Activated CD8-positive, alpha-beta memory T cell treated with anti-CD3 and anti-CD28 coated beads for 4 hours (primary cell): Measurements from ENCODE around the gene LPCAT3.

Source experiments
- DNase-seq, 2 donors: peaks; one replicate each; pipeline ENCODE4 v3.0.0-alpha.2; 2020; ENCODE audit warnings: low read depth in 2 of 2

The LPCAT3 gene

GRCh38 chr12:6963791-6964413 is 54.4 kb downstream of the LPCAT3 start:
- DNase-seq: no peak

- no peak for DNase-seq
These were observed 55.1 kb downstream of the LPCAT3 start for GRCh38 chr12:6963016-6963731.

- no peak for DNase-seq
These were observed 55.8 kb downstream of the LPCAT3 start for GRCh38 chr12:6962285-6963015.

GRCh38 chr12:6961695-6962284 is 56.5 kb downstream of the LPCAT3 start:
- DNase-seq: no peak

GRCh38 chr12:6961278-6961694 is 57.0 kb downstream of the LPCAT3 start:
- peak; percentile 93 to 96 for DNase-seq

GRCh38 chr12:6960593-6961277 is 57.5 kb downstream of the LPCAT3 start:
- no peak for DNase-seq

- no peak for DNase-seq
These were observed 58.3 kb downstream of the LPCAT3 start for GRCh38 chr12:6959805-6960592.

- DNase-seq: peak in 1 of 2 donors; percentile 64
These were observed 59.0 kb downstream of the LPCAT3 start for GRCh38 chr12:6959058-6959804.

GRCh38 chr12:6958609-6959057 is 59.6 kb downstream of the LPCAT3 start:
- no peak for DNase-seq

GRCh38 chr12:6957741-6958608 is 60.3 kb downstream of the LPCAT3 start:
- DNase-seq: no peak

GRCh38 chr12:6957151-6957701 is 61.0 kb downstream of the LPCAT3 start:
- no peak for DNase-seq

GRCh38 chr12:6956021-6956727 is 62.1 kb downstream of the LPCAT3 start:
- no peak for DNase-seq

- no peak for DNase-seq
These were observed 62.9 kb downstream of the LPCAT3 start for GRCh38 chr12:6955108-6956020.

- DNase-seq: no peak
These were observed 63.8 kb downstream of the LPCAT3 start for GRCh38 chr12:6954316-6955107.

GRCh38 chr12:6953442-6954315 is 64.6 kb downstream of the LPCAT3 start:
- DNase-seq: peak; percentile 80 to 87
